Body of pancreas (tissue), 4 donors: Measurements from ENCODE around the gene ANKRD13C.

Experiments used
- CTCF ChIP-seq, 7 experiments: fragments of 450-650 bp in 4 of 7; fragments of 200-600 bp in 3 of 7; sonication (generic) in 3 of 7; IDR thresholded peaks; one replicate each; pipeline ENCODE4 v1.5.1; 2016 to 2019; ENCODE audit warnings: antibody characterized with exemption in 7 of 7
- POLR2A ChIP-seq, 3 donors: fragments of 450-650 bp; IDR thresholded peaks; one replicate each; pipeline ENCODE4 v1.6.1; 2016; ENCODE audit warnings: antibody characterized with exemption in 3 of 3, mild to moderate bottlenecking in 2 of 3

- TF ChIP-seq CTCF (IDR thresholded peaks at IDR 0.05) (no peak), POLR2A (IDR thresholded peaks at IDR 0.05) (no peak)
These were observed 38.1 kb upstream of the ANKRD13C start for GRCh38 chr1:70392626-70393025.
